K562 (cell line): ENCODE results near the gene COMMD1. TPM values are rescaled to one million over a fixed set of nuclear protein-coding genes. Genes with fewer than 3 reads are reported as not detected.
A peak's percentile ranks its signal among the peaks of the same experiment; 100 is the strongest.
"Not testable (repeated sequence)": the region's sequence is repeated elsewhere in the genome, so short reads cannot be mapped to it uniquely, and the experiment has no call there.

Experiments used
- ATAC-seq: fragments of 200-7000 bp; cut with Tn5 transposase; 3 replicates; pipeline ENCODE4 v1.9.1; 2020; ENCODE audit warnings: moderate library complexity
- BruUV-seq: library from RNA; stranded (reverse); fragments of 400-500 nt; replicated peaks from 2 replicates; lab custom pipeline; 2021; lab: Mats Ljungman, UMichigan
- CTCF ChIA-PET: fragments of 300-600 bp; formaldehyde crosslinking; extraction: SDS; loops from one replicate; lab custom pipeline; 2021; ENCODE audit warnings: low intra/inter-chr PET ratio; lab: Yijun Ruan, JAX
- POLR2A ChIA-PET: fragments of 300-600, 350-650 bp; sonication (Branson Sonifier 250); formaldehyde crosslinking; extraction: SDS; loops from one replicate; lab custom pipeline; 2021; ENCODE audit warnings: antibody characterized with exemption, inconsistent platforms; lab: Yijun Ruan, JAX
- DNase-seq, 4 experiments: peaks; one replicate each; pipeline versions ENCODE4 v3.0.0 to v3.0.0-alpha.2; 2011 to 2018; ENCODE audit warnings: low spot score in 3 of 4, mixed read lengths in 3 of 4; ENCODE audit errors: extremely low read depth in 1 of 4
- FAIRE-seq: peaks from 2 replicates; lab custom pipeline; 2011; peaks lifted over from hg19 to GRCh38; lab: Jason Lieb, UNC
- H2AFZ ChIP-seq: 2 replicates; pipeline ENCODE4 v1.6.0; 2011; ENCODE audit warnings: low read depth, low read length, control low read depth, inconsistent platforms
- H3K27ac ChIP-seq: fragments of 200-600 bp; 3 replicates; pipeline ENCODE4 v1.8.0; 2011; ENCODE audit warnings: low read depth, mild to moderate bottlenecking, control low read depth, inconsistent platforms, low read length, moderate library complexity, mixed read lengths; ENCODE audit errors: extremely low read depth
- H3K27me3 ChIP-seq, 2 experiments: fragments of 300-600 bp in 1 of 2; 2 replicates in 1 of 2; 3 replicates in 1 of 2; pipeline versions ENCODE4 v1.6.0 to v1.8.0; 2011; ENCODE audit warnings: inconsistent platforms in 2 of 2, low read length in 2 of 2, mild to moderate bottlenecking in 1 of 2, mixed read lengths in 1 of 2, moderate library complexity in 1 of 2; ENCODE audit not compliant: control insufficient read depth in 2 of 2, insufficient read depth in 2 of 2
- H3K36me3 ChIP-seq: fragments of 300-600 bp; 3 replicates; pipeline ENCODE4 v1.8.0; 2011; ENCODE audit warnings: mild to moderate bottlenecking, low read length, inconsistent platforms; ENCODE audit not compliant: control insufficient read depth, insufficient read depth
- H3K4me1 ChIP-seq, 2 experiments: fragments of 200-600 bp in 1 of 2; replicated peaks in 1 of 2; 2 replicates in 1 of 2; 3 replicates in 1 of 2; pipeline versions ENCODE4 v1.5.1 to v1.8.0; 2011; ENCODE audit warnings: inconsistent platforms in 2 of 2, low read length in 2 of 2, mild to moderate bottlenecking in 1 of 2, mixed read lengths in 1 of 2, moderate library complexity in 1 of 2; ENCODE audit not compliant: control insufficient read depth in 2 of 2, insufficient read depth in 2 of 2
- H3K4me2 ChIP-seq: 2 replicates; pipeline ENCODE4 v1.6.1; 2011; ENCODE audit warnings: low read length, control low read depth, inconsistent platforms, mixed read lengths; ENCODE audit not compliant: insufficient read depth
- H3K4me3 ChIP-seq: fragments of 200-600 bp; sonication (generic), shearing (Covaris generic); 2 replicates; pipeline ENCODE4 v1.5.1; 2016; ENCODE audit warnings: control low read depth, inconsistent platforms
- H3K79me2 ChIP-seq: fragments of 200-600 bp; 3 replicates; pipeline ENCODE4 v1.8.0; 2011; ENCODE audit warnings: low read length, inconsistent platforms; ENCODE audit not compliant: control insufficient read depth, insufficient read depth
- H3K9ac ChIP-seq, 2 experiments: 2 replicates each; pipeline versions ENCODE4 v1.6.0 to v1.6.1; 2011; ENCODE audit warnings: low read depth in 2 of 2, low read length in 2 of 2, control low read depth in 1 of 2, inconsistent platforms in 1 of 2, mild to moderate bottlenecking in 1 of 2, mixed read lengths in 1 of 2; ENCODE audit not compliant: insufficient read depth in 1 of 2
- H3K9me1 ChIP-seq: one replicate; pipeline ENCODE4 v1.6.0; 2011; ENCODE audit warnings: inconsistent platforms, mild to moderate bottlenecking, low read length, moderate library complexity; ENCODE audit not compliant: control insufficient read depth, insufficient read depth
- H3K9me3 ChIP-seq: replicated peaks from 2 replicates; pipeline ENCODE4 v1.5.1; 2011; ENCODE audit warnings: low read depth, low read length, inconsistent platforms; ENCODE audit not compliant: control insufficient read depth, insufficient read depth
- H4K20me1 ChIP-seq: replicated peaks from 2 replicates; pipeline ENCODE4 v1.6.1; 2011; ENCODE audit warnings: low read length, inconsistent platforms, mixed read lengths; ENCODE audit not compliant: control insufficient read depth, insufficient read depth
- C11orf30 ChIP-seq: fragments of 450-650 bp; IDR thresholded peaks from 2 replicates; pipeline ENCODE4 v1.6.1; 2016; ENCODE audit warnings: low read depth, mild to moderate bottlenecking
- CBFA2T2 ChIP-seq: fragments of 450-650 bp; conservative IDR thresholded peaks from 2 replicates; pipeline ENCODE4 v1.6.1; 2017; ENCODE audit warnings: mild to moderate bottlenecking
- FOXJ3 ChIP-seq: sonication (generic); formaldehyde crosslinking; IDR thresholded peaks from 2 replicates; pipeline ENCODE4 v1.4.0; 2020; ENCODE audit warnings: mild to moderate bottlenecking, missing genetic modification reagents
- GTF2A2 ChIP-seq: IDR thresholded peaks from 2 replicates; pipeline ENCODE4 v1.6.1; 2016; ENCODE audit warnings: mild to moderate bottlenecking, missing genetic modification characterization, missing compliant biosample characterization
- JUND ChIP-seq, 2 experiments: IDR thresholded peaks; 2 replicates in 1 of 2; 3 replicates in 1 of 2; pipeline ENCODE4 v1.6.1; 2011; ENCODE audit warnings: borderline replicate concordance in 2 of 2, low read depth in 2 of 2, low read length in 2 of 2, improper control_type of control experiment in 1 of 2, missing biosample characterization in 1 of 2, missing genetic modification characterization in 1 of 2, missing genetic modification reagents in 1 of 2
- MCM2 ChIP-seq: fragments of 450-650 bp; IDR thresholded peaks from 2 replicates; pipeline ENCODE4 v1.6.1; 2017; ENCODE audit warnings: low read depth, mild to moderate bottlenecking
- SPI1 ChIP-seq: IDR thresholded peaks from 2 replicates; pipeline ENCODE4 v1.6.1; 2011; ENCODE audit warnings: low read depth, low read length, control low read depth, borderline replicate concordance
- STAG1 ChIP-seq: sonication (generic); formaldehyde crosslinking; IDR thresholded peaks from 2 replicates; pipeline ENCODE4 v1.5.0; 2020; ENCODE audit warnings: missing genetic modification reagents, borderline replicate concordance
- ZNF316 ChIP-seq: fragments of 450-650 bp; IDR thresholded peaks from 2 replicates; pipeline ENCODE4 v1.6.1; 2016
- WGBS: fragments of 100-300 bp; shearing (Covaris generic); methylation state at CpG from one replicate; pipeline ENCODE4 v1.1.6; 2016; ENCODE audit warnings: low coverage, mixed read lengths; ENCODE audit not compliant: insufficient coverage; ENCODE audit errors: missing lambda C conversion rate; 5-methylcytosine and 5-hydroxymethylcytosine counted together
- in situ Hi-C: fragments of 300-500 bp; cut with MboI; formaldehyde crosslinking; loops from 4 replicates; pipeline ENCODE4 v1.15.0; 2018; ENCODE audit warnings: inconsistent platforms, mixed read lengths
- intact Hi-C: fragments of 100-400 bp; cut with micrococcal nuclease; formaldehyde crosslinking; loops from 2 replicates; pipeline ENCODE4 v1.14.2; 2022
- polyA plus RNA-seq, 8 experiments: library from polyadenylated mRNA; depleted of rRNA in 4 of 8; stranded (reverse) in 5 of 8; unstranded in 3 of 8; fragments of >200 nt; fragmentation: Nextera tagmentation in 2 of 8; fragmentation: Illumina TruSeq in 1 of 8; extraction: Ambion mirVana in 2 of 8; extraction: Trizol in 1 of 8; gene quantifications; 2 replicates each; pipeline versions ENCODE4 v1.2.1 to v1.2.3, GENCODE V29; 2011 to 2014; ENCODE audit warnings: inconsistent platforms in 1 of 8, missing spikeins in 1 of 8
- total RNA-seq, 7 experiments: library from RNA; depleted of rRNA in 6 of 7; stranded (reverse); fragments of >200 nt in 6 of 7; fragmentation: Illumina TruSeq in 2 of 7; extraction: Trizol in 2 of 7; gene quantifications; 2 replicates each; pipeline versions ENCODE4 v1.2.1 to v1.2.3, GENCODE V29; 2011 to 2021; ENCODE audit warnings: low replicate concordance in 1 of 7

Gene COMMD1
- total and polyA plus RNA-seq, 9 of the 15 experiments (the other 6 are each of a cell fraction or from before 2014, with no cell fraction given): 14.4 to 77.0 (median 21.4) TPM

DNA sequence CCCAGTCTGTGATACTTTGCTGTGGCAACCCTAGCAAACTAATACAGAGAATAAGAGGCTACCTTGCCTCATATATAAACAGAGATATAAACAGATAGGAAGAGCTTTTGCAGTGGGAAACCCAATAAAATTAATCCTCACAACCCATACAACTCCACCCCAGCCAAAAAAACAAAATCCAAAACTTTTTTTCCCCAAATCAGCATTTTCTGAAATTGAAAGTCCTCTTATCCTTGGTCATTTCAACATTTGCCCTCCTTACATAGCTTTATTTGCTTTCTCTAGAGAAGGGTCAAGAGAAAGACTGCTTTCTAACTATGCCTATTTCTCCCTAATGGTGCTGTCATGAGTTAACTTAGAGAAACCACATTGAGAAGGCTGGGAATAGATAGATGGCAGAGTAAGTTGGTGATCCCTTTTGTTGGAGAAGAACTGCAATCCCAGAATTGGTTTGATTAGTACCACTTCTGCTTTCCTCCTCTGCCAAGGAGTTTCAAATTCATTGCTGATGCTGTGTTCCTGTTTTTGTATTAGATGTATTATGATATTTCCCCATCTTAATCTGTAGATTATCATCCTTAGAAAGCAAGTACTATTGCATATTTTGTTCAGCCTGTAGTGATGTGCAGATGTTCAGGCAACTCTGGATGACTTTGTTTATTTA, 214.0 kb downstream of the COMMD1 start (continued):
- TF ChIP-seq SPI1 (peak; percentile 25; the same call in 1 of the 2 replicates), ZNF316 (peak; percentile 67), GTF2A2 (tag) (no peak), C11orf30 (peak; percentile 58; the same call in 1 of the 2 replicates), CBFA2T2 (no peak), MCM2 (no peak), FOXJ3 (CRISPR knock-in tag) (no peak), JUND (IDR thresholded peaks at IDR 0.05; ENCODE audit: borderline replicate concordance, low read depth, low read length) (no peak), JUND (tag; IDR thresholded peaks at IDR 0.05; ENCODE audit: borderline replicate concordance, low read depth, low read length) (no peak), STAG1 (CRISPR knock-in tag) (no peak)

DNA sequence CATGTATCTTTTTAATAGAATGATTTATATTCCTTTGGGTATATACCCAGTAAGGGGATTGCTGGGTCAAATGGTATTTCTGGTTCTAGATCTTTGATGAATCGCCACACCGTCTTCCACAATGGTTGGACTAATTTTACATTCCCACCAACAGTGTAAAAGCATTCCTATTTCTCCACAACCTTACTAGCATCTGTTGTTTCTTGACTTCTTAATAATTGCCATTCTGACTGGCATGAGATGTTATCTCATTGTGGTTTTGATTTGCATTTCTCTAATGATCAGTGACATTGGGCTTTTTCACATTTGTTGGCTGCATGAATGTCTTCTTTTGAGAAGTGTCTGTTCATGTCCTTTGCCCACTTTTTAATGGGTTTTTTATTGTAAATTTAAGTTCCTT, 220.8 kb downstream of the COMMD1 start:
- H3K9me3 ChIP-seq, H4K20me1 ChIP-seq, POLR2A ChIA-PET, in situ Hi-C loops, DNase-seq, H3K27ac ChIP-seq, H3K36me3 ChIP-seq, H3K4me3 ChIP-seq, H3K4me1 ChIP-seq, H3K27me3 ChIP-seq, H3K9me1 ChIP-seq, H2AFZ ChIP-seq, ATAC-seq, CTCF ChIA-PET, BruUV-seq, H3K9ac ChIP-seq, FAIRE-seq, H3K4me2 ChIP-seq, H3K79me2 ChIP-seq, intact Hi-C loops: not testable (repeated sequence)
- WGBS: 22% methylated on average over 2 of the region's 2 CpGs
